ENCODE measurements around the gene DLG4. TPM values are rescaled to one million over a fixed set of nuclear protein-coding genes. Genes with fewer than 3 reads are reported as not detected.
"Not testable (repeated sequence)": the region's sequence is repeated elsewhere in the genome, so short reads cannot be mapped to it uniquely, and the experiment has no call there.

Gene DLG4
- total RNA-seq, 3 donors from 2014 or later: 4.1 to 34.5 (median 6.6) TPM

DNA sequence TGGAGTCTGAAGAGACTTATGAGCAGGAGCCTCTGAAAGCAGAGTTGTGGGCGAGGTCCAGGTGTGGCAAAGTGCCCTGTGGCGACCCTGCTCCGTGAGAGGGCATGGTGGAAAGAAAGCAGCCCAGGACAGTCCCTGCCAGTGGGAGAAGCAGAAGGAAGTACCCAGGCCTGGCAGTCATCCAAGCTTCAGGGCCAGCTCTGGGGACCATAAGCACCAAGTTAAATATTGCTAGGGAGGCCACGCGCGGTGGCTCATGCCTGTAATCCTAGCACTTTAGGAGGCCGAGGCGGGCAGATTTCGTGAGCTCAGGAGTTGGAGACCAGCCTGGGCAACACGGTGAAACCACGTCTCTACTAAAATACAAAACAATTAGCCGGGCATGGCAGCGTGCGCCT, 35.5 kb downstream of the DLG4 start:
- peaks cover 3% of the 10 kb centered on the region for H3K4me1 ChIP-seq (ENCODE audit: low read depth)
- peak; percentile 74 to 87 (median 80) for DNase-seq
- H3K4me3 ChIP-seq: no peak overlapping the region
- ATAC-seq: peak; percentile 94
- no peaks in the 10 kb centered on the region for H3K9me3 ChIP-seq
- H3K36me3 ChIP-seq (ENCODE audit: low read depth): no peaks in the 10 kb centered on the region
- no peak for TF ChIP-seq CTCF (IDR thresholded peaks at IDR 0.05)
- intact Hi-C loops (cut with DNase I, micrococcal nuclease): no loop called here

DNA sequence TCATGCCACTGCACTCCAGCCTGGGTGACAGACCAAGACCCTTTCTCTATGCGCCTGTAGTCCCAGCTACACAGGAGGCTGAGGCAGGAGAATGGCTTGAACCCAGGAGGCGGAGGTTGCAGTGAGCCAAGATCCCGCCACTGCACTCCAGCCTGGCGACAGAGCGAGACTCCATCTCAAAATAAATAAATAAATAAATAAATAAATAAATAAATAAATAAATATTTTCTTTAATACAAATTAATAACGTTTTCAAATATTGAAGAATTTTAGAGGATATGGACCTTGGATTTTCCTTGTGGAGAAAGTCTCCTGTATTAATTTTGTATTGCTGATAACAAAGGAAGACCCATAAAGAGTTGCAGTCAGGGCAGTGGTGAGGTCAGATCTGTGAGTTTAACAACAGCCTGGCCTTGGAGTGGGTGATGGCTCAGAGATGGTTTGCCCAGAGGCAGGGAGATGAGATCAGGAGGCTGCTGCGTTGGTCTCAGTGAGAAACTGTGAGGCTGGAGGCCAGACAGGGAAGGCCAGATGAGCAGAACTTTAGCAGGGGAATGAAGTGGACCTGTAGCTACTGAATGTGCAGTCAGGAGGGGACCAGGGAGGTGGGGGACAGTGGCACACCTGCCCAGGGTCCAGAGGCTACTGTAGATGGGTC, 36.1 kb downstream of the DLG4 start:
- peaks cover 3% of the 10 kb centered on the region for H3K4me1 ChIP-seq (ENCODE audit: low read depth)
- no peaks in the 10 kb centered on the region for H3K9me3 ChIP-seq
- TF ChIP-seq CTCF (IDR thresholded peaks at IDR 0.05): no peak
- ATAC-seq: peak; percentile 45
- no peak for DNase-seq
- H3K36me3 ChIP-seq (ENCODE audit: low read depth): no peaks in the 10 kb centered on the region
- H3K4me3 ChIP-seq: no peak overlapping the region
- intact Hi-C loops (cut with DNase I, micrococcal nuclease): no loop called here

- H3K4me1 ChIP-seq (ENCODE audit: low read depth): peaks cover 12% of the 10 kb centered on the region
- ATAC-seq; H3K36me3 ChIP-seq (ENCODE audit: low read depth); intact Hi-C loops (cut with DNase I, micrococcal nuclease); H3K9me3 ChIP-seq; H3K4me3 ChIP-seq; DNase-seq: not testable (repeated sequence)
These were observed 37.5 kb downstream of the DLG4 start for GRCh38 chr17:7182101-7182500.

GRCh38 chr17:7179317-7180254, 40.0 kb downstream of the DLG4 start, which contains the start of gene ASGR1:
ASGR1 (minus strand) TSS chr17:7179370; CDS start chr17:7178563, 807 bp downstream.
- H3K4me3 ChIP-seq: no peak within 1 kb of the TSS
- no peak for DNase-seq

DNA sequence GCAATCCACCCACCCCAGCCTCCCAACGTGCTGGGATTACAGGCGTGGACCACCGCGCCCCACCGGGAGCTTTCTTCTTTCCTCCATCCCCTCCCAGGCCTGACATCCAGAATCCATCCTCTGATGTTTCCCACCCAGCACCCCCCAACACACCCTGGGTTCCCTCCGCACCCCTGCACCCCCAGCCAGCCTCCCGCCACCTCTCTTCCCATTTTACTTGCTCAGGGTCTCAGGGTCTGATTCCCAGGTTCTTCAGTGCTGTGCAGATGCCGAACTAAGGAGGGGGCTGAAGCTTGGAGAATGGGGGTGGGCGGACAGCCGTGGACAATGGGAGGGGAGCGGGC, 40.7 kb downstream of the DLG4 start:
- no peak for TF ChIP-seq CTCF (IDR thresholded peaks at IDR 0.05)
- ATAC-seq (no peak), DNase-seq (no peak)
- H3K4me1 ChIP-seq (ENCODE audit: low read depth): peaks cover 10% of the 10 kb centered on the region
- H3K4me3 ChIP-seq: no peak overlapping the region
- H3K36me3 ChIP-seq (ENCODE audit: low read depth): no peaks in the 10 kb centered on the region
- intact Hi-C loops (cut with DNase I, micrococcal nuclease): no loop called here
- no peaks in the 10 kb centered on the region for H3K9me3 ChIP-seq

More at GRCh38 chr17:7179317-7180254, 40.0 kb downstream of the DLG4 start, which contains the start of gene ASGR1:
- Histone ChIP-seq H3K36me3 (ENCODE audit: low read depth) (no peaks in the 10 kb centered on the region), H3K4me1 (ENCODE audit: low read depth) (peaks cover 13% of the 10 kb centered on the region), H3K9me3 (no peaks in the 10 kb centered on the region)
- intact Hi-C loops (cut with DNase I, micrococcal nuclease): no loop called here
- no peak for TF ChIP-seq CTCF (IDR thresholded peaks at IDR 0.05)
- no peak for ATAC-seq

GRCh38 chr17:7177954-7178477, 41.6 kb downstream of the DLG4 start:
- H3K36me3 ChIP-seq (ENCODE audit: low read depth): no peaks in the 10 kb centered on the region
- peaks cover 10% of the 10 kb centered on the region for H3K4me1 ChIP-seq (ENCODE audit: low read depth)
- intact Hi-C loops (cut with DNase I, micrococcal nuclease): no loop called here
- DNase-seq (no peak), ATAC-seq (peak; percentile 35)
- no peak overlapping the region for H3K4me3 ChIP-seq
- no peaks in the 10 kb centered on the region for H3K9me3 ChIP-seq
- TF ChIP-seq CTCF (IDR thresholded peaks at IDR 0.05): no peak

Measured in mucosa of descending colon (tissue), 3 donors.